ENCODE data around the gene PREPL.
"Not testable (repeated sequence)": the region's sequence is repeated elsewhere in the genome, so short reads cannot be mapped to it uniquely, and the experiment has no call there.

The PREPL gene

GRCh38 chr2:44361330-44362206, at the start of gene PREPL, which contains the start of gene CAMKMT:
TSS of gene PREPL (minus strand) at chr2:44361494. CDS start at chr2:44346342, 15,152 bp downstream.
TSS of gene CAMKMT (plus strand) at chr2:44361947.
- peak within 1 kb of the TSS; percentile 52 to 99 (median 97) for H3K27ac ChIP-seq
- H3K4me3 ChIP-seq: peak within 1 kb of the TSS; percentile 73 to 99 (median 85)

DNA sequence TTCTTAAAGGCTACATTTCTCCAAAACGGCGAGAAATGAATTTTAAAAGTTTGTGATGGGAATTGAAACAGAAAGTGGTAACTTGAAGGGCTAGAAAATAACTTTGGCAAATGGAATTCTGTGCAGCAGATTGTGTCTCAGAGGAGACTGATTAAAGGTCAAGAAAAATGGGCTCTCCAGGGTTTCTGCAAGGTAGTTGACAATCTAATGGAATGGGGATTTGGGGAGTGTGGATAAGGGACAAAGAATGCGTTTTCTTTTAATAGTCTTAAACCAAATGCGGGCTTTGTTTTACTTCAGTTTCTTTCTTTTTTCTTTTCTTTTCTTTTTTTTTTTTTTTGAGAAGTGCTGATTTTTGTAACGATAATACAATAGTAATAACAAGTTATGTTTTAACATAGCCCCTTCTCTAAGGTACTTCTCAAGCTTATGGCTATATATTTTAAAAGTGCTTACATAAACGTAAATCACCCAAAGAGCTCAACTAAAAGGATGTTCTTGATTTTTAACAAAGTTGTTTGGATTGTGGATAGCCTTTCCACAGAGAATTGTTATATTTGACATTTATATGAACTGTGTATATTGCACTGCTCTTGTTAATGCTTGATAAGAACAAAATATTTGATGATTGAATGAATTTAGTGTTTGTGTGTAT, 37.1 kb upstream of the PREPL start:
- peak overlapping the region in 1 of 7 experiments; percentile 4 for H3K4me3 ChIP-seq
- no peak overlapping the region for H3K27ac ChIP-seq

- Histone ChIP-seq H3K27ac (no peak overlapping the region), H3K4me3 (peak overlapping the region in 1 of 7 experiments; percentile 4)
These were observed 36.3 kb upstream of the PREPL start for GRCh38 chr2:44397447-44398175.

GRCh38 chr2:44392338-44392943, 31.1 kb upstream of the PREPL start:
- Histone ChIP-seq H3K27ac (no peak overlapping the region), H3K4me3 (no peak overlapping the region)

DNA sequence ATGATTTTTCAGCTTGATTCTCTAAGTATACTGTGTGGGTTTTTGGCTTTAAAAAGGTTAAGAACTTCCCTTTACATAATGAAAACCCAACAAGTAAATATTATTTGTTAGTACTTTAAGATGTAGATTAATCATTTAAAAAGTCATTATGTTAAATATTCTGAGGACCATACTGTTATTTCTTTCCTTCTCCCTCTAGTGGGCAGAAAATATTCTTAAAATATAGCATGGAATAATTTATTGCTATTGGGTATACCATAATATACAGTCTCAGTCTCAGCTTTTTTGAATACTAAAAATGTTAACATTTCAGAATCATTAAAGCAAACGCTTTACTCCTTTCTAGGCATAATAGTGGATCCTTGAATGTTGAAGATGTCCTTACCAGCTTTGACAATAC, 28.6 kb upstream of the PREPL start:
- Histone ChIP-seq H3K27ac (no peak overlapping the region), H3K4me3 (no peak overlapping the region)

- H3K27ac ChIP-seq: no peak overlapping the region
These were observed 27.6 kb upstream of the PREPL start for GRCh38 chr2:44388877-44389276.

GRCh38 chr2:44385226-44385625, 23.9 kb upstream of the PREPL start:
- H3K27ac ChIP-seq, H3K4me3 ChIP-seq: not testable (repeated sequence)

More at GRCh38 chr2:44388877-44389276, 27.6 kb upstream of the PREPL start:
- no peak overlapping the region for H3K4me3 ChIP-seq

DNA sequence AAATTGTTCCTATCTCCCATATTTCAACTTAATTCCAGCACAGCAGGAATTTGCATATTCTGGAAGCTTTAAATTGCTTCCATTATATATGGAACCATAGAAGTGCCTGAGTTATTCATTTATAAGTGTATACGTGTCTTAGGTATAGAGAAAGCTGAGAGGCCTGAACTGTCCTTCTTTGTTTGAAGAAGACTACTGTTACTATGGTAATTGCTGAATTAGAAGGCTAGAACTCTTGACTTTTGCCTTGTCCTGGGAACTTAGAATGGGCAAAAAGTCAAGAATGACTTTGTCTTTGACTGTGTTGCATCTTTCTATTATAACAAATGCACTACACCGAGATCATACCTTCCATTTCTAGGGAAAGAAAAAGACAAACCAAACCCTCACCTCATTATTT, 16.2 kb upstream of the PREPL start:
- Histone ChIP-seq H3K27ac (no peak overlapping the region), H3K4me3 (no peak overlapping the region)

GRCh38 chr2:44372246-44372645, 11.0 kb upstream of the PREPL start:
- Histone ChIP-seq H3K4me3 (no peak overlapping the region), H3K27ac (no peak overlapping the region)

DNA sequence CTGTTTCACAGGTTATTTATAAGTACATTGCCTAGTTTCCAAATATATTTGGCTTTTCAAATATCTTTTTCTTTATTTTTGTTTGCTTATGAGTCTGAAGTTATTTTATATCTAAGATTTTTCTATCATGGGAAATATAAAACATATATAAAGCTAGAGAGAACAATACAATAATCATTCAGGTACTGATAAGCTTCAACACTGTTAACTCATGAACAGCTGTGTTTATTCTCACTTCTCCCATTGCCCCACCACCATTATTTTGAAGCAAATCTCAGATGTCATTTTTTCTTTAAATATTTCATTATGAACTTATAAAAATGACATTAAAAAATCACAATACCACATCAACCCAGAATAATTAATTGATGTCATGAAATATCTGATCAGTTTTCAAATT, 10.2 kb upstream of the PREPL start:
- Histone ChIP-seq H3K4me3 (no peak overlapping the region), H3K27ac (no peak overlapping the region)

DNA sequence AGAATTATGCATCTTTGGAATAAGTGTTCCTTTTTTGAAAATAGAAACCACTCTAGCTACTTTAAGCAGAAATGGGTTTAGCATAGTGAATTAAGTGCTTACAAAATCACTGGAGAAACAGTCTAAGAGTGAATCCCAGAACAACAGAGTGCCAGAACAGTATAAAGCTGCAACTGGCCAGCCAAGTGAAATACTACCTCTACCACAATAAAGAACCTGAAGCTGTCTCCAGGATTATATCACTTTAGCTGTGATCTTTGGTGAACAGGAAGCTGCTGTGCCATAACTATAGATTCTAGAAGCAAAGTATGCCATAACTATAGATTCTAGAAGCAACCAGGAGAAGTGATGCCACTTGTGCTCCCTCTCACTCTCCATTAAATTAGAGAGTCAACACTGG, 8.1 kb upstream of the PREPL start:
- H3K4me3 ChIP-seq: no peak overlapping the region
- no peak overlapping the region for H3K27ac ChIP-seq

DNA sequence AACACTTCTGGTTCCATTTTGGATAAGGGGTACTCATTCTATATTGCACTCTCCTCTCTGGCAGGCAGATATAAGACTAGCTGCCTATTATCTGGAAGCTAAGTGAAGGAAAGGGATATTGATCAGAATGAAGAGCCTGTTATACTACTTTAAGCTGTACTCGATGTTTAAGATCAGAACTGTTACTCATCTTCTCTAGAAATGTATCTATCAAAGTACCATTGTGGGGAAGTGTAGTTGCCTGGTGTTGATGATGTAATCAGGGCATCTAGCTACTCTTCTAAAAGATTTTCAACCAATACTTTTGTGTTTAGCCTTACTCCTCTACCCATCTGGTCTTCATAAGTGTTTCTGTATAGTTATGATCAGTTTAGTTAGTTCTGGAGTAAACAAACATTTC, 6.3 kb upstream of the PREPL start:
- Histone ChIP-seq H3K27ac (no peak overlapping the region), H3K4me3 (no peak overlapping the region)

GRCh38 chr2:44364604-44365003, 3.3 kb upstream of the PREPL start:
- Histone ChIP-seq H3K4me3 (no peak overlapping the region), H3K27ac (no peak overlapping the region)

DNA sequence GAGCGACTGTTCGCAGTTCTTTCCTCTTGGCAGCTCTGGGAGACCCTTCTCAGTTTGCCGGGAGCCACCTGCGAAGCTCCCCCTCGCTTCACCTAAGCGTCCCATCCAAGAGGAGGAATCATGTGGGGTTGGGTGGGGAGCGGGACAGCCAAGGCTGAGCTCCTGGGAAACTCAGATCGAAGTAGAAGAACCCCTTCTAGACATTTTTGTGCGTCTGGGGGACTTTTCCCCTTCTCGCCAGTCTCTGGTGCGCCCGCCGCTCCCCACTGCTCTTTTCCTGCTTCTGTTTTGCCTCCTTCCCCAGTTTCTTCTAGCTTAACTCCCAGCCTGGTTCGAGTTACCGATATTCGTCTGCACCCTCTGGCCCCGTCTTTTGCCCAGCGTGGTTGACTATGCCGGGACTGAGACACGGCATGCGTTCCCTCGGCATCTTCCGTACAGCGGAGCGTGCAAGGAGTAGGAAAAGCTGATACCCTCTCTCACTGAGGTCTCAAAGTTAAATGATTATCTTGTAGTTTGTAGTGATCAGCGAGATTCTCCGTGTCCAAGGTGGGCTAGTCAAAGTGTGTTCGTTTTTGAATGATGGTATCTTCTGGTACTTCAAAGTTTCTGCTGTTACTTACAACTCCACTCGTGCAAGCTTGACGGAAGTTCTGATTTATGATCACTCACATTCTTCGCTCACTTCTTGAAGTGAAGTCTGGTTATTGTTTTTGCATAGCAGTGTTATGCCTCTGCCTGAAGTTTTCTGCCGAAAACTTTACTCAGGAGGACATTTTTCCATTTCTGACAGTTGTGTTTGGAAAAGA, 1.1 kb upstream of the PREPL start:
- Histone ChIP-seq H3K27ac (peak overlapping the region; percentile 52 to 99 (median 97)), H3K4me3 (peak overlapping the region; percentile 73 to 99 (median 85))

DNA sequence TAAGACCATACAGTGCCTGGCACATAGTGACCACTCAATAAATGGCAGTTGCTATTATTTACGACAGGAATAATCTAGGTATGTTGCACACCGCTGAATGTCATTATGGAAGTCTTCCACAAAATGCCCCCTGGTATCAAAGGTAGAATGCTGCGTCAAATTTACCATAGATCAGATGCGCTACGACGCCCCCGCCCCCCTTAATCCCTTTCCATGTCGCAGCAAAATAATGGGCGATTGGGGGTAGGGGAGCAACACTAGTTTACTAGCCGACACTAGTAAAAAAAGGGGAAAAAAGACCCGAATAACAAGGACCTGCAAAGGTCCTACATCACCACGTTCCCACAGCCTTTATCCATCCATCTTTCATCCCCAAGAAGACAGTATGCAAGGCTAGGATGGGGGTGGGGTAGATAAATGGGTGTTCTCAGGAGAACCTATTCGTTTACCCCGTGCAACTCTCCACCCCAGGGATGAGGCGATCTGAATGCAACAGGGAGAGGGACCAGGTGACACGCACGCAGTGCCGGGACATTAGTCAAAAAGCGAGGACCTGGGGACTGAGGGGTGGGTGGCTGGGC, 455 bp downstream of the PREPL start:
- H3K27ac ChIP-seq: peak overlapping the region; percentile 34 to 99 (median 97)
- peak overlapping the region; percentile 73 to 99 (median 85) for H3K4me3 ChIP-seq

- no peak overlapping the region for H3K27ac ChIP-seq
These were observed 2.8 kb downstream of the PREPL start for GRCh38 chr2:44358503-44358902.

GRCh38 chr2:44354761-44355160, 6.5 kb downstream of the PREPL start:
- Histone ChIP-seq H3K4me3 (no peak overlapping the region), H3K27ac (no peak overlapping the region)

More at GRCh38 chr2:44358503-44358902, 2.8 kb downstream of the PREPL start:
- H3K4me3 ChIP-seq: no peak overlapping the region

- Histone ChIP-seq H3K4me3 (no peak overlapping the region), H3K27ac (no peak overlapping the region)
These were observed 8.8 kb downstream of the PREPL start for GRCh38 chr2:44352510-44352909.

GRCh38 chr2:44351676-44352075, 9.6 kb downstream of the PREPL start:
- Histone ChIP-seq H3K4me3 (no peak overlapping the region), H3K27ac (no peak overlapping the region)

Measured in skin epidermis (tissue), 12 donors.